ENCODE measurements around the gene XPC. TPM values are rescaled to one million over a fixed set of nuclear protein-coding genes. Genes with fewer than 3 reads are reported as not detected.

Gene XPC
- total RNA-seq, 1 donor from 2014 or later = 10.4 TPM

DNA sequence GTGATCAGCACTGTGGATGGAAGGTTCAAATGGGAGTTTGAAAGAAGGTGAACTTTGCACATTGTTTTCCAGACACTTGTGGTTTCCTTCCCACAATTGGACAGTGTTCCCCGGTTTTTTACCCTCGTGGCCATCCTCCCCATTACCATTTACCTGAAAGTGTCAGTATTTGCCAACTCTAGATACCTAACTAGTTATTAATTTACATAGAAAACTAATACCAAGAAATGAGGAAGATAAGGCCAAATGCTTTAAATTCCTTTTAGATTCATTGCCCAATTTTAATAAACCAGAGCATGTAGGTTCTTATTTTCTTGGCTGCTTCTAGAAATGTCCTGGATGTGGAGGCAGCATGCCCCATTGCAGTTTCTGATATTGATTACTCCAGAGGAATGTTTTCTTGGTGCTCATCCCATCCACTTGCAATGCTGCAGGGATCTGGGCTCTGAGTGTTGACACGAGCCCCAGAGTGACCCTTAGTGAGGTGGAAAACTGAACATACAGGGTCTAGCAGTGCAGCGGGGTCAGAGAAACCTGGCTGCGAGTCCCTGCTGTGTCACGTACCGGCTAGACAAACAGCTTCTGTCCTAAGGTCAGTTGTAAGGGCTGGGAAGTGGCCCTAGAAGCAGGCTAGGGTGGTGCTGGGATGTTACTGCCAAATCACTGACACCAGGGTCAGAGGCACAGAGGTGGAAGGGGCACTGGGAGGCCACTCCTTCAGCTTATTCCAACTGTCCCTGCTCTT is 23.7 kb upstream of the XPC start:
- Histone ChIP-seq H3K4me1 (peaks cover 25% of the 10 kb centered on the region), H3K4me3 (no peak overlapping the region), H3K27ac (replicated peaks) (no peak overlapping the region), H3K36me3 (peaks cover 21% of the 10 kb centered on the region), H3K27me3 (ENCODE audit: low read depth) (no peaks in the 10 kb centered on the region), H3K9me3 (replicated peaks) (no peaks in the 10 kb centered on the region)
- intact Hi-C loops (cut with micrococcal nuclease) = loop anchor here (5.0 kb wide), 1 partner anchor 260 kb away; no protein-coding TSS in a partner anchor
- no peak for TF ChIP-seq CTCF (IDR thresholded peaks at IDR 0.05; ENCODE audit: borderline replicate concordance)
- no peak for DNase-seq

DNA sequence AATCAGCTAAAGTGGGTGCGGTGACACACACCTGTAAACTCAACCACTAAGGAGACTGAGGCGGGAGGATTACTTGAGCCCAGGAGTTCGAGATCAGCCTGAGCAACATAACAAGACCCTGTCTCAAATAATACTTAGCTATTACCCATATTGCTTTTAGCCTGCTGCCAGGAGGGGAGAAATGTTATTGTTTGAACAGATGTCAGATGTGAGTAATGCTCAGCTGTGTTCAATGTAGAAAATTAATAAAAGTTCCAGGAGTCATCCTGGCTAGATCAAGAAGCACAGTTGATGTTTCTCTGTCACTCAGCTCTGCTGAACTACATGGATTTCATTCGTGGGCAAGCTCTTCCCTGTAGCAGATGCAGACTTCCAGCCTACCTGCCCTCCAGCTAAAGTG is 22.4 kb upstream of the XPC start:
- intact Hi-C loops (cut with micrococcal nuclease) = loop anchor here (5.0 kb wide), 1 partner anchor 261 kb away; no protein-coding TSS in a partner anchor
- H3K27ac ChIP-seq (replicated peaks) = no peak overlapping the region
- H3K36me3 ChIP-seq = peaks cover 21% of the 10 kb centered on the region
- no peak overlapping the region for H3K4me3 ChIP-seq
- DNase-seq = no peak
- H3K9me3 ChIP-seq (replicated peaks) = no peaks in the 10 kb centered on the region
- peaks cover 25% of the 10 kb centered on the region for H3K4me1 ChIP-seq
- TF ChIP-seq CTCF (IDR thresholded peaks at IDR 0.05; ENCODE audit: borderline replicate concordance) = no peak
- H3K27me3 ChIP-seq (ENCODE audit: low read depth) = no peaks in the 10 kb centered on the region

- no peaks in the 10 kb centered on the region for H3K9me3 ChIP-seq (replicated peaks)
- H3K36me3 ChIP-seq = peaks cover 21% of the 10 kb centered on the region
- H3K27me3 ChIP-seq (ENCODE audit: low read depth) = no peaks in the 10 kb centered on the region
- no peak overlapping the region for H3K4me3 ChIP-seq
- peaks cover 22% of the 10 kb centered on the region for H3K4me1 ChIP-seq
- TF ChIP-seq CTCF (IDR thresholded peaks at IDR 0.05; ENCODE audit: borderline replicate concordance) = no peak
- no peak overlapping the region for H3K27ac ChIP-seq (replicated peaks)
- intact Hi-C loops (cut with micrococcal nuclease) = loop anchor here (5.0 kb wide), 1 partner anchor 262 kb away; no protein-coding TSS in a partner anchor
- DNase-seq = no peak
Measured at GRCh38 chr3:14200276-14200675, 21.9 kb upstream of the XPC start.

DNA sequence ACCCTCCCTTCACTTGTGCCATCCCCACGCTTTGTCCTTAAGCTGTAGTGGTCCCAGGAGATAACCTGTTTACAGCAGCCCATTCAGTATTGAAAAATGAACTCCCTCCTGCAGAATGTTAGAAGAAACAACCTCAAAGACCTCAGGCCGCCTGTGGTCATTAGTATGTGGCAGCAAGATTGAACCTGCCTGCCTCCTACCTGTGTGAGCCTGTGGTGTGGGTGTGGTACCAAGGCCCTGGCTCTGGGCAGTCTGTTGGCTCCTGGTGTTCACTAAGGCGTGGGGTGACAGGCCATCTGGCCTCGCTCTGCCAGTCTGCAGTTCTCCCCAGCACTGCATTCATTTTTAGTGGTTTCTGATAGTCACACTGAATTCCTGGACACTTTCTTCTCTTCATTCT is 21.2 kb upstream of the XPC start:
- Histone ChIP-seq H3K9me3 (replicated peaks) (no peaks in the 10 kb centered on the region), H3K27me3 (ENCODE audit: low read depth) (no peaks in the 10 kb centered on the region), H3K4me3 (no peak overlapping the region), H3K4me1 (peaks cover 15% of the 10 kb centered on the region), H3K27ac (replicated peaks) (no peak overlapping the region), H3K36me3 (peaks cover 26% of the 10 kb centered on the region)
- no peak for DNase-seq
- intact Hi-C loops (cut with micrococcal nuclease) = loop anchor here (5.0 kb wide), 1 partner anchor 263 kb away; no protein-coding TSS in a partner anchor
- TF ChIP-seq CTCF (IDR thresholded peaks at IDR 0.05; ENCODE audit: borderline replicate concordance) = no peak

GRCh38 chr3:14194865-14195264 is 16.5 kb upstream of the XPC start:
- no peak for DNase-seq
- TF ChIP-seq CTCF (IDR thresholded peaks at IDR 0.05; ENCODE audit: borderline replicate concordance) = no peak
- H3K27ac ChIP-seq (replicated peaks) = no peak overlapping the region
- H3K4me1 ChIP-seq = no peaks in the 10 kb centered on the region
- no peaks in the 10 kb centered on the region for H3K9me3 ChIP-seq (replicated peaks)
- no peak overlapping the region for H3K4me3 ChIP-seq
- H3K36me3 ChIP-seq = peaks cover 25% of the 10 kb centered on the region
- H3K27me3 ChIP-seq (ENCODE audit: low read depth) = no peaks in the 10 kb centered on the region
- intact Hi-C loops (cut with micrococcal nuclease) = no loop called here
